Neural cell (in vitro differentiated cells): ENCODE data around the gene PCLO. TPM values are rescaled to one million over a fixed set of nuclear protein-coding genes. Genes with fewer than 3 reads are reported as not detected.

ENCODE experiments used
- H2AFZ ChIP-seq: fragments of 200-600, 300-800 bp; sonication (generic), shearing (Covaris generic); 2 replicates; pipeline ENCODE4 v1.6.0; 2014; ENCODE audit warnings: low read depth, mild to moderate bottlenecking, antibody characterized with exemption, low read length, moderate library complexity
- H3F3A ChIP-seq: fragments of 200-600 bp; shearing (Covaris generic); 2 replicates; pipeline ENCODE4 v1.6.1; 2016; ENCODE audit warnings: mild to moderate bottlenecking, moderate library complexity, mixed read lengths, antibody characterized with exemption, low read length; ENCODE audit not compliant: insufficient read depth, poor library complexity, severe bottlenecking
- H3K27ac ChIP-seq: fragments of 200-600, 300-800 bp; sonication (generic), shearing (Covaris generic); 2 replicates; pipeline ENCODE4 v1.5.1; 2014; ENCODE audit warnings: mild to moderate bottlenecking, low read length, moderate library complexity
- H3K27me3 ChIP-seq: fragments of 300-800, 200-600 bp; sonication (generic), shearing (Covaris generic); 2 replicates; pipeline ENCODE4 v1.6.0; 2014; ENCODE audit warnings: mild to moderate bottlenecking, low read depth, low read length, moderate library complexity; ENCODE audit not compliant: insufficient read depth
- H3K36me3 ChIP-seq: fragments of 300-800, 200-600 bp; sonication (generic), shearing (Covaris generic); 2 replicates; pipeline ENCODE4 v1.5.1; 2014; ENCODE audit warnings: mild to moderate bottlenecking, antibody characterized with exemption, low read length, moderate library complexity; ENCODE audit not compliant: insufficient read depth
- H3K4me2 ChIP-seq: fragments of 300-800, 200-600 bp; sonication (generic), shearing (Covaris generic); 2 replicates; pipeline ENCODE4 v1.6.0; 2014; ENCODE audit warnings: mild to moderate bottlenecking, low read length
- H3K4me3 ChIP-seq: fragments of 300-800, 200-600 bp; sonication (generic), shearing (Covaris generic); 2 replicates; pipeline ENCODE4 v1.5.1; 2014; ENCODE audit warnings: mild to moderate bottlenecking, low read length, moderate library complexity
- H3K79me2 ChIP-seq: fragments of 200-600 bp; shearing (Covaris generic); replicated peaks from 2 replicates; pipeline ENCODE4 v1.6.0; 2014; ENCODE audit warnings: mild to moderate bottlenecking, low read length, moderate library complexity; ENCODE audit not compliant: insufficient read depth
- H3K9ac ChIP-seq: fragments of 300-800, 200-600 bp; sonication (generic), shearing (Covaris generic); 2 replicates; pipeline ENCODE4 v1.6.1; 2016; ENCODE audit warnings: mild to moderate bottlenecking, low read length, mixed read lengths
- H3K9me2 ChIP-seq: fragments of 200-600 bp; shearing (Covaris generic); 2 replicates; pipeline ENCODE4 v1.6.1; 2016; ENCODE audit warnings: mild to moderate bottlenecking, low read length, mixed read lengths; ENCODE audit not compliant: insufficient read depth
- H3K9me3 ChIP-seq: fragments of 200-600, 300-800 bp; sonication (generic), shearing (Covaris generic); 2 replicates; pipeline ENCODE4 v1.6.1; 2016; ENCODE audit warnings: mild to moderate bottlenecking, mixed run types, low read length, moderate library complexity, mixed read lengths
- H4K20me1 ChIP-seq: fragments of 200-600 bp; shearing (Covaris generic); 2 replicates; pipeline ENCODE4 v1.6.1; 2016; ENCODE audit warnings: mild to moderate bottlenecking, mixed run types; ENCODE audit not compliant: insufficient read depth
- CTCF ChIP-seq: fragments of 450-650 bp; IDR thresholded peaks from 2 replicates; pipeline ENCODE4 v1.5.1; 2014; ENCODE audit warnings: antibody characterized with exemption, mild to moderate bottlenecking, moderate library complexity; ENCODE audit not compliant: poor library complexity, severe bottlenecking
- EP300 ChIP-seq: fragments of 450-650 bp; conservative IDR thresholded peaks from 2 replicates; pipeline ENCODE4 v1.6.1; 2014; ENCODE audit warnings: antibody characterized with exemption, mild to moderate bottlenecking, moderate library complexity; ENCODE audit not compliant: poor library complexity, severe bottlenecking
- EZH2 ChIP-seq: fragments of 200-600, 300-800 bp; shearing (Covaris generic), sonication (generic); IDR thresholded peaks from 2 replicates; pipeline ENCODE4 v1.6.1; 2014; ENCODE audit warnings: antibody characterized with exemption, low read length, borderline replicate concordance, mild to moderate bottlenecking; ENCODE audit not compliant: insufficient read depth, poor library complexity, severe bottlenecking
- MXI1 ChIP-seq: fragments of 450-650 bp; conservative IDR thresholded peaks from 2 replicates; pipeline ENCODE4 v1.6.1; 2014; ENCODE audit warnings: antibody characterized with exemption, mild to moderate bottlenecking; ENCODE audit not compliant: poor library complexity, severe bottlenecking
- POLR2AphosphoS5 ChIP-seq: IDR thresholded peaks from 2 replicates; pipeline ENCODE4 v1.6.1; 2012
- RAD21 ChIP-seq: fragments of 450-650 bp; conservative IDR thresholded peaks from 2 replicates; pipeline ENCODE4 v1.6.1; 2014; ENCODE audit warnings: antibody characterized with exemption, mild to moderate bottlenecking, moderate library complexity
- REST ChIP-seq: IDR thresholded peaks from 2 replicates; pipeline ENCODE4 v1.6.1; 2012; ENCODE audit warnings: borderline replicate concordance
- SMC3 ChIP-seq: fragments of 450-650 bp; conservative IDR thresholded peaks from 2 replicates; pipeline ENCODE4 v1.6.1; 2014; ENCODE audit warnings: antibody characterized with exemption, mild to moderate bottlenecking, moderate library complexity; ENCODE audit not compliant: poor library complexity
- TAF1 ChIP-seq: IDR thresholded peaks from 2 replicates; pipeline ENCODE4 v1.6.1; 2012; ENCODE audit warnings: low read depth
- polyA plus RNA-seq: library from polyadenylated mRNA; depleted of rRNA; stranded (reverse); fragments of >200 nt; gene quantifications from 2 replicates; pipeline ENCODE4 v1.2.3, GENCODE V29; 2014

The PCLO gene
- polyA plus RNA-seq, 1 donor from 2014 or later = 25.5 TPM

- Histone ChIP-seq H3F3A (no peaks in the 10 kb centered on the region), H3K27ac (no peak overlapping the region), H4K20me1 (no peaks in the 10 kb centered on the region), H3K9me3 (no peaks in the 10 kb centered on the region), H3K9ac (no peak overlapping the region), H3K36me3 (no peaks in the 10 kb centered on the region), H2AFZ (no peak overlapping the region), H3K4me2 (no peak overlapping the region), H3K9me2 (no peaks in the 10 kb centered on the region), H3K27me3 (no peaks in the 10 kb centered on the region), H3K4me3 (no peak overlapping the region), H3K79me2 (no peaks in the 10 kb centered on the region)
- TF ChIP-seq RAD21 (no peak), MXI1 (no peak), EZH2 (no peak), EP300 (no peak), REST (no peak), CTCF (no peak), SMC3 (no peak), POLR2AphosphoS5 (no peak), TAF1 (no peak)
Observed at GRCh38 chr7:83011954-83012353, 150.7 kb downstream of the PCLO start.

- no peak overlapping the region for H3K4me3 ChIP-seq
- H2AFZ ChIP-seq = no peak overlapping the region
- H4K20me1 ChIP-seq = no peaks in the 10 kb centered on the region
- H3K27ac ChIP-seq = no peak overlapping the region
- H3K9ac ChIP-seq = no peak overlapping the region
- no peaks in the 10 kb centered on the region for H3F3A ChIP-seq
- H3K9me2 ChIP-seq = no peaks in the 10 kb centered on the region
- TF ChIP-seq RAD21 = no peak
- no peak for TF ChIP-seq TAF1
- TF ChIP-seq SMC3 = no peak
- no peak for TF ChIP-seq EZH2
- no peak for TF ChIP-seq MXI1
- no peak for TF ChIP-seq CTCF
- TF ChIP-seq POLR2AphosphoS5 = no peak
- TF ChIP-seq EP300 = no peak
- TF ChIP-seq REST = no peak
- no peaks in the 10 kb centered on the region for H3K9me3 ChIP-seq
- no peak overlapping the region for H3K4me2 ChIP-seq
- peaks cover 2% of the 10 kb centered on the region for H3K79me2 ChIP-seq
- H3K36me3 ChIP-seq = no peaks in the 10 kb centered on the region
- H3K27me3 ChIP-seq = no peaks in the 10 kb centered on the region
Observed at GRCh38 chr7:83005410-83005809, 157.3 kb downstream of the PCLO start.
